ENCODE measurements around the gene COASY.
"Not testable (repeated sequence)": the region's sequence is repeated elsewhere in the genome, so short reads cannot be mapped to it uniquely, and the experiment has no call there.

The COASY gene

GRCh38 chr17:42531455-42532354 is 30.2 kb upstream of the COASY start:
- peak; percentile 66 for DNase-seq

- DNase-seq = no peak
Measured at GRCh38 chr17:42535155-42536047, 26.5 kb upstream of the COASY start.

GRCh38 chr17:42536048-42536371 is 25.9 kb upstream of the COASY start, which contains the start of gene NAGLU:
TSS of gene NAGLU (plus strand) at chr17:42536241. CDS start at chr17:42536273, 32 bp downstream.
- DNase-seq = peak; percentile 89

- DNase-seq = peak; percentile 89
Measured at GRCh38 chr17:42536372-42537155, 25.4 kb upstream of the COASY start.

- no peak for DNase-seq
Measured at GRCh38 chr17:42537156-42537805, 24.7 kb upstream of the COASY start.

GRCh38 chr17:42537826-42538451 is 24.0 kb upstream of the COASY start:
- no peak for DNase-seq

- no peak for DNase-seq
Measured at GRCh38 chr17:42538482-42538881, 23.5 kb upstream of the COASY start.

- DNase-seq = not testable (repeated sequence)
Measured at GRCh38 chr17:42540558-42540957, 21.4 kb upstream of the COASY start.

- no peak for DNase-seq
Measured at GRCh38 chr17:42541041-42541833, 20.7 kb upstream of the COASY start.

GRCh38 chr17:42543190-42544079 is 18.5 kb upstream of the COASY start:
- DNase-seq = no peak

- DNase-seq = no peak
Measured at GRCh38 chr17:42544874-42545283, 17.1 kb upstream of the COASY start.

GRCh38 chr17:42545755-42546505 is 16.0 kb upstream of the COASY start:
- not testable (repeated sequence) for DNase-seq

GRCh38 chr17:42547001-42547461 is 14.9 kb upstream of the COASY start:
- DNase-seq = no peak

- DNase-seq = no peak
Measured at GRCh38 chr17:42547698-42548069, 14.3 kb upstream of the COASY start.

GRCh38 chr17:42548070-42548837 is 13.7 kb upstream of the COASY start:
- DNase-seq = no peak

- DNase-seq = no peak
Measured at GRCh38 chr17:42548993-42549755, 12.8 kb upstream of the COASY start.

GRCh38 chr17:42552736-42553135 is 9.2 kb upstream of the COASY start, which contains the start of gene HSD17B1:
TSS of gene HSD17B1 (plus strand) at chr17:42552923. CDS start at chr17:42552934, 11 bp downstream.
- DNase-seq = not testable (repeated sequence)
